Panc1 (cell line): ENCODE data around the gene TRAPPC14. TPM values are rescaled to one million over a fixed set of nuclear protein-coding genes. Genes with fewer than 3 reads are reported as not detected.
A peak's percentile ranks its signal among the peaks of the same experiment; 100 is the strongest.
"Not testable (repeated sequence)": the region's sequence is repeated elsewhere in the genome, so short reads cannot be mapped to it uniquely, and the experiment has no call there.

Experiments
- ATAC-seq: fragments of 200-7000 bp; cut with Tn5 transposase; 2 replicates; pipeline ENCODE4 v1.9.1; 2020; ENCODE audit warnings: mild to moderate bottlenecking, moderate library complexity
- BruUV-seq: library from RNA; stranded (reverse); fragments of 400-500 nt; replicated peaks from 2 replicates; lab custom pipeline; 2021; lab: Mats Ljungman, UMichigan
- CTCF ChIA-PET: fragments of 300-600 bp; sonication (Branson Sonifier 250); formaldehyde crosslinking; loops from one replicate; lab custom pipeline; 2022; ENCODE audit warnings: antibody characterized with exemption; lab: Charles Lee
- POLR2A ChIA-PET: fragments of 300-600 bp; sonication (Branson Sonifier 250); formaldehyde crosslinking; loops from one replicate; lab custom pipeline; 2022; ENCODE audit warnings: antibody characterized with exemption; lab: Charles Lee
- DNase-seq: peaks from one replicate; pipeline ENCODE4 v3.0.0-alpha.2; 2010; ENCODE audit warnings: low read depth, low spot score
- H3K27ac ChIP-seq: 2 replicates; pipeline ENCODE4 v1.5.1; 2011; ENCODE audit warnings: mild to moderate bottlenecking, low read length, inconsistent platforms
- H3K27me3 ChIP-seq: fragments of 200-500 bp; sonication (Bioruptor generic); 2 replicates; pipeline ENCODE4 v1.6.0; 2014; ENCODE audit warnings: low read length, inconsistent platforms; ENCODE audit not compliant: control insufficient read depth, insufficient read depth
- H3K36me3 ChIP-seq: fragments of 200-500 bp; sonication (Bioruptor generic); 2 replicates; pipeline ENCODE4 v1.5.1; 2014; ENCODE audit warnings: inconsistent platforms, mild to moderate bottlenecking, low read length, moderate library complexity; ENCODE audit not compliant: control insufficient read depth, insufficient read depth
- H3K4me1 ChIP-seq: 2 replicates; pipeline ENCODE4 v1.5.1; 2011; ENCODE audit warnings: inconsistent platforms, mild to moderate bottlenecking, low read length, moderate library complexity; ENCODE audit not compliant: control insufficient read depth, insufficient read depth
- H3K4me3 ChIP-seq, 2 experiments: 2 replicates each; pipeline ENCODE4 v1.5.1; 2011 to 2012; ENCODE audit warnings: low read depth in 2 of 2, low read length in 2 of 2, mild to moderate bottlenecking in 2 of 2, inconsistent platforms in 1 of 2, moderate library complexity in 1 of 2
- H3K9me3 ChIP-seq: fragments of 200-500 bp; sonication (Bioruptor generic); 2 replicates; pipeline ENCODE4 v1.5.1; 2014; ENCODE audit warnings: low read depth, mild to moderate bottlenecking, inconsistent platforms, low read length, moderate library complexity; ENCODE audit not compliant: control insufficient read depth, insufficient read depth
- POLR2AphosphoS5 ChIP-seq: IDR thresholded peaks from 2 replicates; pipeline ENCODE4 v1.6.1; 2012; ENCODE audit warnings: mild to moderate bottlenecking, low read depth, low read length, moderate library complexity
- SIN3A ChIP-seq: IDR thresholded peaks from 2 replicates; pipeline ENCODE4 v1.6.1; 2012; ENCODE audit warnings: low read depth, mild to moderate bottlenecking, low read length, moderate library complexity, borderline replicate concordance; ENCODE audit not compliant: insufficient read depth
- TCF7L2 ChIP-seq: IDR thresholded peaks from 2 replicates; pipeline ENCODE4 v1.6.1; 2011; ENCODE audit warnings: mild to moderate bottlenecking, low read depth, low read length, inconsistent platforms
- in situ Hi-C: cut with HindIII; loops from 2 replicates; pipeline ENCODE4 v1.10.0; 2016; ENCODE audit warnings: low sequenced_read_pairs, low pct_unique_long_range_greater_than_20kb
- intact Hi-C: fragments of 100-400 bp; cut with micrococcal nuclease; formaldehyde crosslinking; loops from one replicate; pipeline ENCODE4 v1.10.0; 2022; ENCODE audit not compliant: unreplicated experiment
- total RNA-seq: library from RNA; stranded (reverse); gene quantifications from one replicate; pipeline ENCODE4 v1.2.1, GENCODE V29; 2021; ENCODE audit not compliant: unreplicated experiment
- TF ChIP-seq, protein P1 (sequence below), 2 experiments: IDR thresholded peaks; 2 replicates each; pipeline ENCODE4 v1.6.1; 2011 to 2012; ENCODE audit warnings: low read depth in 2 of 2, control low read depth in 1 of 2, low read length in 1 of 2, mild to moderate bottlenecking in 1 of 2, moderate library complexity in 1 of 2; ENCODE audit not compliant: insufficient read depth in 1 of 2
- TF ChIP-seq, protein P2 (sequence below): fragments of 450-650 bp; IDR thresholded peaks from 2 replicates; pipeline ENCODE4 v1.5.1; 2017; ENCODE audit warnings: mild to moderate bottlenecking

TRAPPC14 gene
- total RNA-seq, 1 experiment from 2014 or later = 33.2 TPM

DNA sequence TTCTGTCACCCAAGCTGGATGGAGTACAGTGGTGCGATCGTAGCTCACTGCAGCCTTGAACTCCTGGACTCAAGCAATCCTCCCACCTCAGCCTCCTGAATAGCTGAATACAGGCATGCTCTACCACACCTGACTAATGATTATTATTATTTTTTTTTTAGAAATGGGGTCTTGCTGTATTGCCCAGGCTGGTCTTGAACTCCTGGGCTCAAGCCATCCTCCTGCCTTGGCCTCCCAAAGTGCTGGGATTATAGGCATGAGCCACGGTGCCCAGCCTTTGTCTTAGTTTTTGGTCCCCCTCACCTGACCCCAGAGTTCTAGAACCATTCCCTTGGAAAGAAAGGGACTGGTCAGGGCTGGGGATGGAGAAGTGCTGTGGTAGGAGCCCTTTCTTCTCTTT lies 21.6 kb upstream of the TRAPPC14 start:
- ATAC-seq, in situ Hi-C loops, H3K36me3 ChIP-seq, H3K4me1 ChIP-seq, DNase-seq, H3K4me3 ChIP-seq, H3K9me3 ChIP-seq, POLR2A ChIA-PET, H3K27ac ChIP-seq, BruUV-seq, intact Hi-C loops, H3K27me3 ChIP-seq: not testable (repeated sequence)
- CTCF ChIA-PET = interaction anchor here (0.5 kb wide), 1 partner anchor 17 kb away, joined by 5 read pairs; no protein-coding TSS in a partner anchor

DNA sequence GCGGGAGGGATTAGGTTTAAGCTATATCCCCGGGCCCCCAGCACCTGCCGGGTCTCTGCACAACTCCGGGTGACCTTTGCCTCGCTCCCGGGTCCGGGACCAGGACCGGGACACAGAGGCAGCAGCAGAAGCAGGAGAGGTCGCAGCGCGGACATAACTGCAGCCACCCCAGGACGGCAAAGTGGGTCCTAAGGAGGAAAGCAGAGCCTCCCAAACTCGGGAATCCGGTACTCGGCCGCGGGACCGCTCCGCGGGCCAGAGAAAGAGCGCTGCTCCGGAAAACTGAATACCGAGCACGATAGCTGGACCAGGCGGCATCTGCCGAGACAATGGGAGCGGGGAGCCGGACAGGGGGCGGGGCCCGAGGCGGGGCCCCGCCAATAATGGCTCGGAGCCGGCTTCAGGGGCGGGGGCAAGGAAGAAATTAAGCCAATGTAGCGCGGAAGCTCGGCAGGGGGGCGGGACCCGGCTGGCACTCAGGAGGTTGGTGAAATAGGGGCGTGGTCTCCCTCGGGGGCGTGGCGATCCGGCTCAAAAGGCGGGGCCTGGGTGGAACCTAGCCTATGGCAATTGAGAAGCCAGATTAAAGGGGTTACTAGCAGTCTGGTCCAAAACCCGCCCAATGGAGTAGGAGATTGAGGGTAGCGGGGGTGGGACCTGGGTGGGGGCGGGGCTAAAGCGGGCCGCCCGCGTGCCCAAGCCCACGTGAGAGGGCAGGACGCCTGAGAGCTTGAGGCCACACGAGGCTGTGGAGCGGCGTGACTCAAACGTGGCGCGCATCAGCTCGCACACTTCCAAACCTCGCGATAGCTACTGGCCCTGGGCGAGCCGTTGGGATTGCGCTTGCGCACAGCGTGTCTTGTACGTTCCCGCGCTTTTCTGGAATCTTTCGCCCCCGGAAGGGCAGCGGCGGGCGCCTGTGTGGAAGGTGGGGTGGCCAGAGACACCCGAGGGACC lies 18.8 kb upstream of the TRAPPC14 start, which contains the start of the genes GPC2 and STAG3:
GPC2 (minus strand) TSS at position 337 of the 957 bp plus-strand sequence; CDS start at position 155, 182 bp downstream.
STAG3 (plus strand) TSS at position 874 of the 957 bp plus-strand sequence. CDS start 2,639 bp downstream, outside the sequence.
- Histone ChIP-seq H3K27ac (peak within 1 kb of the TSS; percentile 77), H3K4me3 (peak within 1 kb of the TSS; percentile 67 to 87), H3K4me1 (0 out of 2 replicates have a peak, but pooled peaks cover 3% of the 10 kb centered on the region), H3K9me3 (no peaks in the 10 kb centered on the region), H3K36me3 (peaks cover 2% of the 10 kb centered on the region; the same call in 1 of the 2 replicates), H3K27me3 (no peaks in the 10 kb centered on the region)
- intact Hi-C loops (no loop called here), in situ Hi-C loops (no loop called here)
- POLR2A ChIA-PET = interaction anchor here (0.6 kb wide), 1 partner anchor 17 kb away, joined by 3 read pairs; no protein-coding TSS in a partner anchor
- DNase-seq = peak; percentile 80
- ATAC-seq = peak; percentile 93
- no peak for TF ChIP-seq TCF7L2
- peak; percentile 37; the same call in 1 of the 2 replicates for TF ChIP-seq POLR2AphosphoS5
- CTCF ChIA-PET = no interaction called here
- no TSS peak for BruUV-seq

DNA sequence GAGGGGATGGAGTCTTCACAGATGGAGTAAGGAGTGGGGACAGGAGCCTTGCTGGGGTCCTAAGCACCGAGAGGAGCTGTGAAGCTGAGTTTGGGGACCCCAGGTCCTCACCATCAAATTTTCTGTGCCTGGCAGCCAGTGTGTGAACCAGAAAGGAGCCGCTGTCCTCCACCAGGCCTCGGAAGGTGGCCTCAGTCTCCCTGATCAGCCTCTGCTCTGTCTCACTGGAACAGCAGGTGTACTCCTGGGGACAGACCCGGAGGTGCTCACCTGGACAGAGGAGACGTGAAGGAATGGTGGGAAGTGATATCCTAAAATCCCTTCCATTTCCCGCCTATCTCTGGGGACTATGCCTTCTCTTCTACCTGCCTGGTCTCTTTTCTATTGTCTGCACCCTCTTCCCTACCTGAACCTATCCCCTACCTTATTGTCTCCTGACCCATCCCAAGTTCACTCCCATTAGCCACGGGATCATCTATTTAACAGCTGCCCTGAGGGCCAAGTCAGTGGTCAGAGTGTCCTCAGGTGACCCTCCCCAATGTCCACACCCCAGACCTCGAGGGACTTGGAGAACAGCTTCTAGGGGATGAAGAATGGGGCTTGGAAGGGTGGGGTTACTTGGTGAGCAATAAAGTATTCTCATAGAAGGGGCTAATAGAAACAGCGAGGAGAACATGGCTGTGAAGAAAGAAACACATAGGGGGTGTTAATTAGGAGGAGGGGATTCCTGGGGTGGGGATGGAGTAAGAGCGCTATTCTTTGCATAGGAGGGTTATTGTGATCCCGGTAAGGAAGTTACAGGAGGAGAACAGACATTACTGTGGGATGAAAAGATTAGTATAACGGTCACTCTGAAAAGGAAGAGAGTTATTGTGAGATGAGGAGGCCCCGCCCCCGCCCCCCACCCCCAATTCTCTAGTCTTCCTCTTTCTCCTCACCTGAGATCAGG lies 17.8 kb upstream of the TRAPPC14 start:
- POLR2A ChIA-PET = no interaction called here

More for the DNA sequence above, 17.8 kb upstream of the TRAPPC14 start:
- H3K36me3 ChIP-seq = peaks cover 2% of the 10 kb centered on the region; the same call in 1 of the 2 replicates
- no peak for TF ChIP-seq SIN3A
- no peak for TF ChIP-seq TCF7L2
- TF ChIP-seq, protein P1, sequence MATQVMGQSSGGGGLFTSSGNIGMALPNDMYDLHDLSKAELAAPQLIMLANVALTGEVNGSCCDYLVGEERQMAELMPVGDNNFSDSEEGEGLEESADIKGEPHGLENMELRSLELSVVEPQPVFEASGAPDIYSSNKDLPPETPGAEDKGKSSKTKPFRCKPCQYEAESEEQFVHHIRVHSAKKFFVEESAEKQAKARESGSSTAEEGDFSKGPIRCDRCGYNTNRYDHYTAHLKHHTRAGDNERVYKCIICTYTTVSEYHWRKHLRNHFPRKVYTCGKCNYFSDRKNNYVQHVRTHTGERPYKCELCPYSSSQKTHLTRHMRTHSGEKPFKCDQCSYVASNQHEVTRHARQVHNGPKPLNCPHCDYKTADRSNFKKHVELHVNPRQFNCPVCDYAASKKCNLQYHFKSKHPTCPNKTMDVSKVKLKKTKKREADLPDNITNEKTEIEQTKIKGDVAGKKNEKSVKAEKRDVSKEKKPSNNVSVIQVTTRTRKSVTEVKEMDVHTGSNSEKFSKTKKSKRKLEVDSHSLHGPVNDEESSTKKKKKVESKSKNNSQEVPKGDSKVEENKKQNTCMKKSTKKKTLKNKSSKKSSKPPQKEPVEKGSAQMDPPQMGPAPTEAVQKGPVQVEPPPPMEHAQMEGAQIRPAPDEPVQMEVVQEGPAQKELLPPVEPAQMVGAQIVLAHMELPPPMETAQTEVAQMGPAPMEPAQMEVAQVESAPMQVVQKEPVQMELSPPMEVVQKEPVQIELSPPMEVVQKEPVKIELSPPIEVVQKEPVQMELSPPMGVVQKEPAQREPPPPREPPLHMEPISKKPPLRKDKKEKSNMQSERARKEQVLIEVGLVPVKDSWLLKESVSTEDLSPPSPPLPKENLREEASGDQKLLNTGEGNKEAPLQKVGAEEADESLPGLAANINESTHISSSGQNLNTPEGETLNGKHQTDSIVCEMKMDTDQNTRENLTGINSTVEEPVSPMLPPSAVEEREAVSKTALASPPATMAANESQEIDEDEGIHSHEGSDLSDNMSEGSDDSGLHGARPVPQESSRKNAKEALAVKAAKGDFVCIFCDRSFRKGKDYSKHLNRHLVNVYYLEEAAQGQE (IDR thresholded peaks at IDR 0.05; ENCODE audit: insufficient read depth in 1 of 2, low read depth in 2 of 2, low read length in 1 of 2) = no peak
- no peak for TF ChIP-seq POLR2AphosphoS5
- TF ChIP-seq, protein P2, sequence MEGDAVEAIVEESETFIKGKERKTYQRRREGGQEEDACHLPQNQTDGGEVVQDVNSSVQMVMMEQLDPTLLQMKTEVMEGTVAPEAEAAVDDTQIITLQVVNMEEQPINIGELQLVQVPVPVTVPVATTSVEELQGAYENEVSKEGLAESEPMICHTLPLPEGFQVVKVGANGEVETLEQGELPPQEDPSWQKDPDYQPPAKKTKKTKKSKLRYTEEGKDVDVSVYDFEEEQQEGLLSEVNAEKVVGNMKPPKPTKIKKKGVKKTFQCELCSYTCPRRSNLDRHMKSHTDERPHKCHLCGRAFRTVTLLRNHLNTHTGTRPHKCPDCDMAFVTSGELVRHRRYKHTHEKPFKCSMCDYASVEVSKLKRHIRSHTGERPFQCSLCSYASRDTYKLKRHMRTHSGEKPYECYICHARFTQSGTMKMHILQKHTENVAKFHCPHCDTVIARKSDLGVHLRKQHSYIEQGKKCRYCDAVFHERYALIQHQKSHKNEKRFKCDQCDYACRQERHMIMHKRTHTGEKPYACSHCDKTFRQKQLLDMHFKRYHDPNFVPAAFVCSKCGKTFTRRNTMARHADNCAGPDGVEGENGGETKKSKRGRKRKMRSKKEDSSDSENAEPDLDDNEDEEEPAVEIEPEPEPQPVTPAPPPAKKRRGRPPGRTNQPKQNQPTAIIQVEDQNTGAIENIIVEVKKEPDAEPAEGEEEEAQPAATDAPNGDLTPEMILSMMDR = no peak
- H3K4me3 ChIP-seq = peak overlapping the region; percentile 67 to 87
- CTCF ChIA-PET = no interaction called here
- no TSS peak for BruUV-seq
- in situ Hi-C loops = no loop called here
- intact Hi-C loops = no loop called here
- H3K27ac ChIP-seq = peak overlapping the region; percentile 77
- no peaks in the 10 kb centered on the region for H3K9me3 ChIP-seq
- DNase-seq (no peak), ATAC-seq (no peak)
- H3K4me1 ChIP-seq = 0 out of 2 replicates have a peak, but pooled peaks cover 3% of the 10 kb centered on the region
- no peaks in the 10 kb centered on the region for H3K27me3 ChIP-seq
